AG20443 (cell line): Measurements from ENCODE around the gene TLCD3B.

Experiments
- DNase-seq: peaks from one replicate; pipeline ENCODE4 v3.0.0; 2012; ENCODE audit warnings: low spot score, mixed read lengths

TLCD3B gene, protein sequence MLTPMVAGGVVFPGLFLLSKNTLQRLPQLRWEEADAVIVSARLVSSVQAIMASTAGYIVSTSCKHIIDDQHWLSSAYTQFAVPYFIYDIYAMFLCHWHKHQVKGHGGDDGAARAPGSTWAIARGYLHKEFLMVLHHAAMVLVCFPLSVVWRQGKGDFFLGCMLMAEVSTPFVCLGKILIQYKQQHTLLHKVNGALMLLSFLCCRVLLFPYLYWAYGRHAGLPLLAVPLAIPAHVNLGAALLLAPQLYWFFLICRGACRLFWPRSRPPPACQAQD

DNA sequence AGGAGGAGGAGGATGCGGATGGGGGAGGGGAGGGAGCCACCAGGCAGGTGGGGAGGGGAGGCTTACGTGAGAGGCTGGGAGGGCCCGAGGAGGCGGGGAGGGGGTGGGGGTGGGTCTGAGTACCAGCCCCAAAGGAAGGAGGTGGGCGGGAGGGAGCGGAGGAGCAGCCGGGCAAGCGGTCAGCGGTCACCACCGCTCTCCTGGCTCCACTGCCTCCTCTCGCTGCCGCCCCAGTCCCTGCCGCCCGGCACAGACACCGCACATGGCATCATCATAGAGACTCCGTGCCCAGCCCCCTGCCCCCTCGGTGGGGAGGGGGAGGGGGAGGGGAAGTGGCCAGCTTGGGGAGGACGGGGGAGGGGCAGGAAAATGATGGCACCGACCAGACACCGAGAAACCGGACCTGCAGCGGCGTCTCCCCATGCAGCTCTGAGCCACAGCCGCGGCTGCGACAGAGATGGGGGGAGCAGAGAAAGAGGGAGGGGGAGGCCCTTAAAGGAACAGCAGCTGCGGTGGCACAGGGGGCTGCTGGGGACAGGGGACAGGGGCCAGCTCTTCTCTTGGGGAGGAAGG lies at the start of gene TLCD3B:
Gene TLCD3B (minus strand): TSS at position 431 of the 573 bp plus-strand sequence. CDS start 744 bp downstream, outside the sequence.
- peak; percentile 42 for DNase-seq

DNA sequence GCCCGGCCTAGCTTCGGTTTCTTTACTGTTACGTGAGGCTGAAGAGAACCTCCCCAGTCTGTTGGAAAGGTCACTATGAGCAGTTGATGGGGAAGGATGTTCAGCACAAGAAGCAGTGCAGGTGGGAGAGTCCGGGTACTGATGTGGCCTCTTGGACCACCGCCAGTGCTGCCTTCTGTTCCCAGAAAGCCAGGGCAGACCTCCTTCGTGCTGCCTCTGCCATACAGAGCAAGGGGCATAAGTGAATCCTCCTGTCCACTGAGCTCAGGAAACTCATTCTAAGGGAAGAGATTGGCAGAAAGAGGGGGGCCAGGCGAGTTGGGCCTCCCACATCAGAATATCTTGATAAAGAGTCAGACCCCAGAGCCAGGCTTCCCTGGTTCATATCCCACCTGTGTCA lies 48.4 kb upstream of the TLCD3B start:
- DNase-seq, result no peak

DNA sequence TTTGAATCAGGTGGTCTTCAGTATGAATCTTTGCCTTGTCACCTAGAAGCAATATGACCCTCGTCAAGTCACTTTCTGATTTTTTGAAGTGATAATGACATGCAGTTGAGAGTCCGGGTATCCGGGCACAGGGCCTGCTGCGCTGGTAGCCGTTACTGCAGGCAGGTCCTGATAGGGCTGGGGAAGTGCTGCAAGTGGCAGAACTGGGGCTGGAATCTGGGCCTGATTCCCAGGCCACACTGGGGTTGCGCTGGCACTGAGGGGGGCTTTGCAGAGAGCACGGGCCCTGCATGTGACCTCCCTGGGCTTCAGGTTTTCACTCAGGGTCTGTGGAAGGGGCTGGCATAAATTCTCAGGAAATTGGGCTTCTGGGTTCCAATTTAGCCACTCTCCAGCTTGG lies 47.7 kb upstream of the TLCD3B start:
- DNase-seq, result no peak

DNA sequence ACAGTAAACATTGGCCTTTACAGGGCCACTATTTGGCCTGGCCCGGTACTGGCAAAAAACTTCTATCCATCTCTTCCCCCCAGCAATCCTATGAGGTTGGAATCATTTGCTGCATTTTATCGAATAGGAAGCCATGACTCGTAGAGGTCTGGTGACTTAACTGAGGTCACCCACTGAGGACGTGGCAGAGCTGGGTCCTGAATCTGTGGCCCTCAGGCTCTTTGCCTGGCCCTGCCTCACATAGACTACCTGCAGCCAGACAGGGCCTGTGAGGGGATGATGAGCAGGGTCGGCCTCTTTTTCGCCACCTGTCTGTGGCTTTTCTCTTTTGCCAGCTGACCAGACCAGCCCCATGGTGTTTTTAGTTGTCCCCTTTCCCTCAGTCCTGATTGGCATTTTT lies 46.6 kb upstream of the TLCD3B start:
- no peak for DNase-seq

DNA sequence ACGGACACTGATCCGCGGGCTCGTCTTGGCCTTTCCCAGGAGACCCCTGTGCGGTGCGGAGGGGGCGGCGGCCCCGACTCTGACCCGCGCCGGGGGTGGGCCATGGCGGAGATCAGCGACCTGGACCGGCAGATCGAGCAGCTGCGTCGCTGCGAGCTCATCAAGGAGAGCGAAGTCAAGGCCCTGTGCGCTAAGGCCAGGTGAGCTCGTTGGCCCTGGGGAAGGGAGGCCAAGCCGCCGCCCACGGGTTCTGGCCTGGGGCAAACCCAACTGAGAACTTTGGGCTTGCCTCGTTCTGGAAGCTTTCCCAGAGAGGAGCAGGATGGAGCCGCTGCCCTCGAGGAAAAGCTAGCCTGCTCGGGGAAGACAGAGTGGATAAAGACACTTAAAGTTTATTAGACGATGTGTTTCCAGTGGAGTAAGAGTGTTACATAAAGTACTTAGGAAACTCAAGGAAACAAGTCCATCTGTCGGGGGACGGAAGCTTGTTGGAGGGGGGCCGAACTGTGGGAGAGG lies 45.3 kb upstream of the TLCD3B start:
- DNase-seq, result peak; percentile 58

DNA sequence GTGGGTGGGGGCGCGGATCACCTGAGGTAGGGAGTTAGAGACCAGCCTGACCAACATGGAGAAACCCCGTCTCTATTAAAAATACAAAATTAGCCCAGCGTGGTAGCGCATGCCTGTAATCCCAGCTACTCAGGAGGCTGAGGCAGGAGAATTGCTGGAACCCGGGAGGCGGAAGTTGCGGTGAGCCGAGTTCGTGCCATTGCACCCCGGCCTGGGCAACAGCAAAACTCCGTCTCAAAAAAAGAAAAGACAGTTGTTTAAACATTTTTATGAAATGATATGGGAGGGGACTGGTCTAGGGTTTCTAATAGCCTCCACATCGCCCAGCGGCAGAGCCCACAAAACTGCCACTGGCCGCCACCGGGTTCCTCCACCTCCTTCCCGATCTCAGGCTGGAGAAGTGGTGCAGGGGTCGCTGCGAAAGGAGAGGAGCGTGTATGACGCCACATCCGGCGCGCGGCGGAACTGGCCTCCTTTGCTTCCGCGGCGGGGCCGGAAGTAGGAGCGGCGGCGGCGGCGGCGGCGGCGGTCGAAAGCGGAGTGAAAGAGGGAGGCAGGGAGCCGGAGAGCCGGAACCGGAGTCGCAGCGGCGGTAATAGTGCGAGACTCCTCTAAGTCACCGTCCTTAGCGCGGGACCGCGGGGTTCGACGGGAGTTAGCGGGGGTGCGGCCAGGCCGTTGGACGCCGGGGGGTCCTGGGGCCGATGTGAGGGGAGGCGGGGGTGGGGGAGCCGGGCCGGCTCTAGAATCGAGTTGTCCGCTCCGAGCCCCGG lies 44.6 kb upstream of the TLCD3B start, which contains the start of gene PPP4C:
Gene PPP4C (plus strand): TSS at position 492 of the 773 bp plus-strand sequence. CDS start 384 bp downstream, outside the sequence.
- DNase-seq, result peak; percentile 94

DNA sequence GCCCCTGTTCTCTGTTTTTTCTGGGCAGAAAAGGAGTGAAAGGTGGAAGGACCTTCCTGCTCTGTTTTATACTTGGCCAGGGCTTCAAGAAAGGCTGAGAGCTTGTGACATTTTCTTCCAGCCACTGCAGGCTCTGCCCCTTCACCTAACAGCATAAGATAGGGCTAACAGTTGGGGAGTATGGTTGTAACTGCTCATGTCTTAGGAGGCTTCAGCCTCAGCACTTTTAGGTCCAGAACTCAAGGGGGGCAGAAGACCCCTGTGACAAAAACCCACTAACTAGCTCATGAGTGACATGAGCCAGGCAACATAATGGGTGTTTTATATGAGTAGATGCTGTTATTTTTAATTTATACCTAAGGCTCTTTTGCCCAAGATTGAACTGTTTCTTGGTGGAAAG lies 39.4 kb upstream of the TLCD3B start:
- DNase-seq, result no peak

DNA sequence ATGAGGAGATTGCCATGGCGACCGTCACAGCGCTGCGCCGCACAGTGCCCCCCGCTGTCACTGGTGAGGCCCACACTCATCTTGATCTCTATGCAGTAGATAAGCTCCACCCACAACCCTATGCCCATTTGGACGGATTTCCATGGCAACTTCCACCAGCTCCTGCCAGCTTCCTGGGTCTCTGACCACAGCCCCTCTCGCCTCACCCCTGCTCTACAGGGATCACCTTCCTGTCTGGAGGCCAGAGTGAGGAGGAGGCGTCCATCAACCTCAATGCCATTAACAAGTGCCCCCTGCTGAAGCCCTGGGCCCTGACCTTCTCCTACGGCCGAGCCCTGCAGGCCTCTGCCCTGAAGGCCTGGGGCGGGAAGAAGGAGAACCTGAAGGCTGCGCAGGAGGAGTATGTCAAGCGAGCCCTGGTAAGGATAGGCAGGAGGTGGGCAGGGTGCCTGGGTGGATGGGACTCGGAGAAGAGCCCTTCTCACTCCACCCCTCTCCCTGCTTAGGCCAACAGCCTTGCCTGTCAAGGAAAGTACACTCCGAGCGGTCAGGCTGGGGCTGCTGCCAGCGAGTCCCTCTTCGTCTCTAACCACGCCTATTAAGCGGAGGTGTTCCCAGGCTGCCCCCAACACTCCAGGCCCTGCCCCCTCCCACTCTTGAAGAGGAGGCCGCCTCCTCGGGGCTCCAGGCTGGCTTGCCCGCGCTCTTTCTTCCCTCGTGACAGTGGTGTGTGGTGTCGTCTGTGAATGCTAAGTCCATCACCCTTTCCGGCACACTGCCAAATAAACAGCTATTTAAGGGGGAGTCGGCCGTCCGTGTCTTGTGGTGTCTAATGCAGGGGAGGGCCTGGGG lies 38.8 kb upstream of the TLCD3B start:
- no peak for DNase-seq

DNA sequence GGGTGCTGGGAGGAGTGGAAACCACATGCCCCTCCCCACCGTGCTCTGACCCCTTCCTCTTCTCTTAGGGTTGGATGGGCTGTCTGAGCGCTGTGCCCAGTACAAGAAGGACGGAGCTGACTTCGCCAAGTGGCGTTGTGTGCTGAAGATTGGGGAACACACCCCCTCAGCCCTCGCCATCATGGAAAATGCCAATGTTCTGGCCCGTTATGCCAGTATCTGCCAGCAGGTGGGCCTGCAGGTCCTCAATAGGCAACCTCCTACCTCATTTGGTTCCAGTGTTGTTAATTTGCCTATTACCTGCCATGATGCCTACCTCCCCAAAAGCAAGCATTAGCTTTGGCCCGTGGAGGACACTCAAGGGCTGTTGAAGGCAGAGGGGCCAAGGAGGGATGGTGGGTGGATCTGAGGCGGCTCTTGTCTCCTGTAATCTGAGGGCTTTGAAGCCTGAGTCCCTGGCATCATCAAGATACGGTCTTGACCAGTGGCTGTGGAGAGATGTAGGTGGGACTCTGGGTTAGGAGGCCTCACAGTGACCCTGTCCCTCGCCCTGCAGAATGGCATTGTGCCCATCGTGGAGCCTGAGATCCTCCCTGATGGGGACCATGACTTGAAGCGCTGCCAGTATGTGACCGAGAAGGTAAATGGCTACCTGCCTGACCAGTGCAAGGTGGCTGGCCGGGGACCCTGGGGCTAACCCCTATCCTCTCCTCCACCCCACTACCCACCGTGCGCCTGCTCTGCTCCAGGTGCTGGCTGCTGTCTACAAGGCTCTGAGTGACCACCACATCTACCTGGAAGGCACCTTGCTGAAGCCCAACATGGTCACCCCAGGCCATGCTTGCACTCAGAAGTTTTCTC lies 37.9 kb upstream of the TLCD3B start:
- DNase-seq, result no peak

DNA sequence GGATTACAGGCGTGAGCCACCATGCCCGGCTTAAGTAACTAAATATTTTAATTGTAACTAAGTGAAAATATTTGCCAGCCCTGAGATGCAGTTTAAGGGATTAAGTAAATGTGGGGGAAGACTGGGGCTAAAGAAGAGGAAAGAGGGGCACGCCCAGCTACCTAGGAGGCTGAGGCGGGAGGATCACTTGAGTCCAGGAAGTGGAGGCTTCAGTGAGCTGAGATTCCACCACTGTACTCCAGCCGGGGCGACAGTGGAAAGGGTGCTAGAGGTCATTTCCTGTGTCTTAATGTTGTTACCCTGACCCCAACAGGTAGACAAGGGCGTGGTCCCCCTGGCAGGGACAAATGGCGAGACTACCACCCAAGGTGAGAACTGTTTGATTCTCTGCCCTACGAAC lies 37.3 kb upstream of the TLCD3B start:
- no peak for DNase-seq

DNA sequence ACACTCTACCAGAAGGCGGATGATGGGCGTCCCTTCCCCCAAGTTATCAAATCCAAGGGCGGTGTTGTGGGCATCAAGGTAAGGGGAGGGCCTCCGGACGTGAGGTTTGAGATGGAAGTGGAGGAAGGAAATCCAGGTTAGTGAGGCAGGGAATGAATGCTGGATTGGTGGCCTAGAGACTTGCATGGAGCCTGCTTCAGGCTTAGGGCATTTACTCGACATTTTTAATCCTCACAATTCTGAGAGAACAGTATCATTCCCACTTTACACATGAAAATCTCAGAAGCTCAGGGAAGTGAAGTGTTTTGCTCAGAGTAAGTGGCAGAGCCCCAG lies 36.5 kb upstream of the TLCD3B start:
- DNase-seq, result no peak

DNA sequence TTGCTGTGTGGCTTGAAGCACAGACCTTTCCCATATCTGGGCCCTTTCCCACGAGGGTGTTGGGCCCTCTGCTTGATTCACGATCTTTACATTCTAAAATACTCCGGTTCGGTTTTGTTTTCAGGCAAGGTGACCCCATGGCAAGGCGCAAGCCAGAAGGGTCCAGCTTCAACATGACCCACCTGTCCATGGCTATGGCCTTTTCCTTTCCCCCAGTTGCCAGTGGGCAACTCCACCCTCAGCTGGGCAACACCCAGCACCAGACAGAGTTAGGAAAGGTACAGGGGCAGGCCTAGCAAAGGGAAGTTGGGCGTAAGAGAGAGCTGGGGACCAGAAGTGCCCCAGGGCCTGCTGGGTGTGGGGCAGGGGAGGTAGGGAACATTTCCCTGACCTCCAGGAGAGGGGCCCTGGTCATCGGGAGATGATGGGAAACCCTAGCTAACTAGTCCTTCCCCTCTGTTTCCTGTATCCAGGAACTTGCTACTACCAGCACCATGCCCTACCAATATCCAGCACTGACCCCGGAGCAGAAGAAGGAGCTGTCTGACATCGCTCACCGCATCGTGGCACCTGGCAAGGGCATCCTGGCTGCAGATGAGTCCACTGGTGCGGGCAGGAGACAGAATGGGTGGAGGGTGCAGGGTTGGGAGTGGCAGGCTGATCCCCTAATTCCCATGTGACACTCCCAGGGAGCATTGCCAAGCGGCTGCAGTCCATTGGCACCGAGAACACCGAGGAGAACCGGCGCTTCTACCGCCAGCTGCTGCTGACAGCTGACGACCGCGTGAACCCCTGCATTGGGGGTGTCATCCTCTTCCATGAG lies 35.9 kb upstream of the TLCD3B start:
- DNase-seq, result no peak

DNA sequence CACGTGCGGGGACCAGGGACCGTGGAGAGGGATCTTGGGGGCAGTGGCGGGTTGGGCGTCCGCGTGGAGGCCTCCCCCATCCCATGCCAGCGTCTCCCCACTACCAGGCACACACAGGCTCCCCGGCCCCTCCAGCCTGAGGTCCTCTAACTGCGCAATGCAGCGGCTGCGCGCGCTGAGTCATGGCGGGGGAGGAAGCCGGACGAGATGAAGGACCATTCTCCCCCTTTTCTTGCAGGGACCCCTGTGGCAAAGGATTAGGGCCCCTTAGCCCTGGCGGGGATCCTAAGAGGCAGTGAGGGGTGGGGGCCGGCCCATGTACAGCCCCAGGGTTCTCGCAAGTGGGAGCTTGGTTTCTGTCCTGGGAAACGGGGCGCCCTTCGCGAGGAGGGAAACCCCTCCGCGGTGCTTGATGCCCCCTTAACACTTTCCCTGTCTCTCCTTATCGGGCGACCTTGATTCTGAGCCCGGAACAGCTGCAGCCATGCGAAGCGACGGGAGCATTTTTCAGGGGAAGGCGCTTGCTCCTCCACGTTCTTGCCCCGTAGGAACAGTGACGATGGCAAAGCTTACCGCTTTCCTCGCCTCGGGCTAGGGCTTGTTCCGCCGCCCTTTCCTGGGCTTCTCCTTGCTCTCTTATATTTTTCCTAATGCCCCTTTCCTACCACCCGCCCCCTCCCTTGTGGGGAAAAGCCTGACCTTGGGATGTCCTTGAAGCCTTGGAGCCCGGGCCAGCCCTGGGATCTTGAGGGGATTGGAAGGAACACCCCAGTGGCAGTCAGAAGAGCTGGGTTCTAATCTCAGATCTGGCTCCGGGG lies 35.1 kb upstream of the TLCD3B start:
- DNase-seq, result peak; percentile 64

DNA sequence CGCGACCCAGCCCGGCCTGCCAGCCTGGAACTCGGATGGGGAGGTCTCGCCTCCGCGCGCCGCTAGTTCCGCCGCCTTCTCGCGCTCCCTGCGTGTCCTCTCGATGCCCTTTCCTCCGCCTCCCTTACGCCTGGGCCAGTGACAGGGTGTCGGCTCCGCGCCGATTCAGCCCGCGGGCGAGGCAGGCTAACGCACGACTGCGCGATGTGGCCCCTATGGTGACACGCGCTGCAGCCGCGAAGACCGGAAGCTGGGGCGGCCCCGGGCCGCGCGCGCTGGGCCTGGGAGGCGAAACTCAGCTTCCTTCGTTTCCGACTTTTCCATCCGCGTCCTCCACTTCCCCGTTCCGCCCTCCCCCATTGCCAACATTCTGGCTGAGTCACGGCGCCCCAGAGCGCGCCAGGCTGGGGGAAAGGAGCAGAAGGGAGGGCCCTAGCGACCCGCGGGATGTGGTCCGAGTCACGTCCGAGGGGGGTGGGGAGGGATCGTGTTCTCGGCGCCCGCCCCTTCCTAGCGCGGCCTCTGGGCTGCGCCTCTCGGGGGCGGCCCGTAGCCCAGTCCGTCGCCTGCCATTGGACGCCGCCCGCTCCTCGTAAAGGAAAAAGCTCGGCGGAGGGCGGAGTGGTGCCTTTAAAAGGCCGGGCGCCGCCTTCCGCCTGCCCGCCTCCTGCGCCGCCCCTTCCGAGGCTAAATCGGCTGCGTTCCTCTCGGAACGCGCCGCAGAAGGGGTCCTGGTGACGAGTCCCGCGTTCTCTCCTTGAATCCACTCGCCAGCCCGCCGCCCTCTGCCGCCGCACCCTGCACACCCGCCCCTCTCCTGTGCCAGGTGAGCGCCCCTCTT lies 34.3 kb upstream of the TLCD3B start, which contains the start of gene ALDOA:
Gene ALDOA (plus strand): TSS at position 659 of the 841 bp plus-strand sequence. CDS start 1,138 bp downstream, outside the sequence.
- peak; percentile 97 for DNase-seq

DNA sequence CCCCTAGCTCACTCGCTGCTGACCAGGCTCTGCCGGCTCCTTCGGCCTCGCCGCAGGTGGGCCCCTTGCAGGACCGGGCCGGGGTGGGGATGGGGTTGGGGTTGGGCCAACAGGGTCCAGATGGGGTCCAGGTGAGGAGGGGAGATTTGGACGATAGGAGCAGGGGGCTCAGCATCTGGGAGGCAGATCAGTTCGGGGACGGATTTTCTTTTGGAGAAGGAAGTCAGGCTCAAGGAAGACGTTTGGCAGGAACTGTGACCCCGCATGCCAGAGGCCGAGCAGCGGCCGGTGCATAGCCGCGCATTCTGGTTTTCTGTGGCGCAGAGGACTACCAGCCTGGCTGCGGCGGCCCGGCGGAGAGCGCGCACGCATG lies 33.6 kb upstream of the TLCD3B start:
- no peak for DNase-seq

DNA sequence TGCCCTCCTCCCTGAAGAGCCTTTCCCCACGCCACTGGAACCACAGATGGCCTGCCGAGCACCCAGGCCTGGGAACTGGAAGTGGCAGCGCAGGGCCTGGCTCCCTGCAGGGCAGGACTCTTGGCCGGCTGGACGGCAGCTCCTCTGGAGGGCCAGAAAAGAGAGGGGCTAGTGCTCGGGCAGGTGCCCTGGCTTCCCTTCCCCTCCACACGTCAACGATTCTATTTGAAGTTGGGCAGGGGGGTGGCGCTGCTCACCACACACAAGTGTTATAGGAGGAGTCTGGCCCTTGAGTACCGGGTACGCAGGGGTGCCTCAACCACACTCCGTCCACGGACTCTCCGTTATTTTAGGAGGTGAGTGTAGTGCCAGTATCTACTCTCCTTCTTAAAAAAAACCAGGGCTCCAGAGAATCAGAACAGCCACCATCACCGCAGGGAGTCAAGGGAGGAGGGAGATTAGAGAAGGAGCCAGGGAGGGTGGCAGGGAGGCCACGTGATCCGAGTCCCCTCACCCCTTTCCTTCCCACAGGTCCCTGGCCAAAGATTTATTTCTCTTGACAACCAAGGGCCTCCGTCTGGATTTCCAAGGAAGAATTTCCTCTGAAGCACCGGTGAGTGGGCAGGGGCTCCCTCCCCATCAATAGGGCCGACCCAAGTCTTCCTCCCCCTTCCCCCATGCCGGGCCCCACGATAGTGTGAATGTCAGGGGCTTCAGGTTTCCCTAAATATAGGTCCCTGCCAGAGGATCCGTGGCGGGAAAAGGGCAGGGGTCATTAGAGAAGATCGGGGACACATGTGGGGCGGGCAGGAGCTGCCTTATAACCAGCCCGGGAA lies 33.0 kb upstream of the TLCD3B start:
- DNase-seq, result peak; percentile 48

DNA sequence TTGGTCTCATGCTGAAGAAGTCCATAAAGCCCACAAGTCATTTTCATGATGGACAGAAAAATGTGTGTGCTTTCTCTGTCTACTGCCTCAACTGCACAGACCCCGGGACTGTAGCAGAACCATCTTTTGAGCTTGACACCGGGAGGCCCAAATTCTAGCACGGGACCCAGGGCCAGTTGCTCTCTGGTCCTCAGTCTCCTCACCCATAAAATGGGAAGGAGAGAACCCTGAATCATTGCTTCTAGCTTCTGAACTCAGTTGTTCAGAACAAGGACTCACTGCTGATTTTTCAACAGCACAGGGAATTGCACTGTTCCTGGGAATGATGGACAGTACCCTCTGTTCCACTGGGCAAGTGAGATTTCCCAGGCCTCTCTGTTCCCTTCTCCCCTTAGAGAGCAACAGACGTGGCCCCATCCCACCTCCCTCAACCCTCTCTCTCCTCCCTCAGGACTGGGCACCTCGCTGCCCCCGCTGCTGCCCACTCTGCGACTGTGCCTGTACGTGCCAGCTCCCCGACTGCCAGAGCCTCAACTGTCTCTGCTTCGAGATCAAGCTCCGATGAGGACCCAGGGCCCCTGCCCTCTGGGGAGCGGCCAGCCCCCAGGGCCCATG lies 32.3 kb upstream of the TLCD3B start:
- no peak for DNase-seq
